Motor neuron (in vitro differentiated cells): ENCODE measurements around the gene NME3. TPM values are rescaled to one million over a fixed set of nuclear protein-coding genes. Genes with fewer than 3 reads are reported as not detected.

Experiments
- ATAC-seq, 8 experiments: fragments of 200-7000 bp; cut with Tn5 transposase; replicated peaks in 6 of 8; 2 replicates each; pipeline ENCODE4 v1.8.0; 2021; ENCODE audit warnings: mild to moderate bottlenecking in 8 of 8, moderate library complexity in 8 of 8
- H3K27ac ChIP-seq, 2 donors: fragments of 250-450 bp; sonication (Bioruptor Pico); 2 replicates each; pipeline ENCODE4 v1.9.0; 2021; ENCODE audit warnings: antibody characterized with exemption in 2 of 2, mild to moderate bottlenecking in 2 of 2, moderate library complexity in 1 of 2
- H3K4me1 ChIP-seq, 2 donors: fragments of 250-450 bp; sonication (Bioruptor Pico); replicated peaks in 1 of 2; 2 replicates each; pipeline ENCODE4 v1.6.1; 2021; ENCODE audit warnings: antibody characterized with exemption in 2 of 2, mild to moderate bottlenecking in 2 of 2, moderate library complexity in 1 of 2
- H3K4me3 ChIP-seq, 5 donors: fragments of 250-450 bp; sonication (Bioruptor Pico); 2 replicates each; pipeline ENCODE4 v1.9.0; 2021; ENCODE audit warnings: antibody characterized with exemption in 5 of 5, mild to moderate bottlenecking in 5 of 5, moderate library complexity in 4 of 5
- WGBS, 10 experiments: fragments of 450-650 bp; shearing (Covaris generic); methylation state at CpG; one replicate each; pipeline ENCODE4 v1.0.0; 2022; 5-methylcytosine and 5-hydroxymethylcytosine counted together
- in situ Hi-C, 9 experiments: fragments of 400-800 bp; cut with MboI; loops; one replicate each; pipeline ENCODE4 v1.15.0; 2021; ENCODE audit warnings: low sequenced_read_pairs in 9 of 9, low pct_unique_long_range_greater_than_20kb in 2 of 9; ENCODE audit not compliant: unreplicated experiment in 9 of 9
- total RNA-seq, 8 experiments: library from RNA; unstranded; fragments of 300-600 nt; gene quantifications; 2 replicates each; pipeline versions ENCODE4 v1.2.3 to v1.2.4, GENCODE V29; 2022

NME3 gene
- total RNA-seq, 8 experiments from 2014 or later = 41.7 to 59.9 (median 43.5) TPM

DNA sequence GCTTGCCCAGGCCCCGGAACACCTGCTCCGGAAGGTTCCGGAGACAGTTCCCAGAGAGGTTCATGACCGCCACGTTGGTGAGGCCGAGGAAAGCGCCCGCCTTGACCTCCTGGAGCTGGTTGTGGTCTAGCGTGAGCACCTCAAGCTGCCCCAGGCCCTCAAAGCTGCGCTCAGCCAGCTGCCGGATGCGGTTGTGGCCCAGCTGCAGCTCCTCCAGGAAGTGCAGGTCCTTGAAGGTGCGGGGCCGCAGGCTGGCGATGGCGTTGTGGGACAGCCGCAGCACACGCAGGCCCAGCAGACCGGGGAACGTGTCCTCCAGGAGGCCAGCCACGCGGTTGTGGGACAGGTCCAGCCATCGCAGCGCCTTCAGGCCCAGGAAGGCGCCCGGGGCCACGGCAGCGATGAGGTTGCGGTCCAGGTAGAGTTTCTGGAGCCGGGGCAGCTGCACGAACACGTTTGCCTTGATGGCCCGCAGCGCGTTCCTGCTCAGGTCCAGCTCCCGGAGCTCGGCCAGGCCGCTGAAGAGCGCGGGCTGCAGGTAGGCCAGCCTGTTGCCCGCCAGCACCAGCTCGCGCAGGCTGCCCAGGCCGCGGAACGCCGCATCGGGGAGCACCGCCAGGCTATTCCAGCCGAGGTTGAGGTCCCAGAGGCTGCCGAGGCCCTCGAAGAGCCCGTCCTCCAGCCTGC is 20.1 kb upstream of the NME3 start:
- H3K4me1 ChIP-seq = no peaks in the 10 kb centered on the region
- in situ Hi-C loops = no loop called here
- no peak for ATAC-seq
- H3K4me3 ChIP-seq = no peak overlapping the region
- WGBS, 10 experiments = 94 to 100% (median 100%) methylated on average over 2 to 7 of the region's 53 CpGs; no CpG with 5 or more reads in 3 of the 10 experiments
- H3K27ac ChIP-seq = no peak overlapping the region

DNA sequence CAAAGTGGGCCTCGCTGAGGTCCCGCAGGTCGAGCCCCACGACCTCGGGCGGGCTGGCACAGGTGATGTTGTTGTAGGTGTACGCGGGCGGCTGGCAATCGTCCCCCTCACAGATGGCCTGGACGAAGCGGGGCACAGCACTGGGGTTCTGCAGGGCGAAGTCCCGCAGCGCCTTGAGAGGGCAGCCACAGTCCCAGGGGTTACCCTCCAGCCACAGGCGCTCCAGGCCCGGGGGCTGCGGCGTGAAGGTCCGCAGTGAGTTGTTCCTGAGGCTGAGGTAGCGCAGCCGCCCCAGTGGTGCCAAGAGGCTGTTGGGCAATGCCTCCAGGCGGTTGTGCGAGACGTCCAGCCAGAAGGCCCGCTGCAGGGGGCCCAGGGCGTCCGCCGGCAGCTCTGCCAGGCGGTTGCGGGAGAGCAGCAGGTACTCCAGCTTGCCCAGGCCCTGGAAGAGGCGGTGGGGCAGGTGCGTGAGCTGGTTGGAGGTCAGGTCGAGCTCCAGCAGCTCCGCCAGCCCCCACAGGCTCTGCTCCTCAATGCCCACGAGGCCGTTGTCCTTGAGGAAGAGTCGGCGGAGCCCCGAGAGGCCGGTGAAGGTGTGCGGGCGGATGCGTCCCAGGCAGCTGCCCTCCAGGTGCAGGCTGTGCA is 19.4 kb upstream of the NME3 start:
- in situ Hi-C loops = no loop called here
- H3K4me1 ChIP-seq = no peaks in the 10 kb centered on the region
- WGBS, 10 experiments = 80 to 100% (median 93%) methylated on average over 1 to 11 of the region's 44 CpGs; no CpG with 5 or more reads in 5 of the 10 experiments
- H3K27ac ChIP-seq = no peak overlapping the region
- H3K4me3 ChIP-seq = no peak overlapping the region
- ATAC-seq = no peak

DNA sequence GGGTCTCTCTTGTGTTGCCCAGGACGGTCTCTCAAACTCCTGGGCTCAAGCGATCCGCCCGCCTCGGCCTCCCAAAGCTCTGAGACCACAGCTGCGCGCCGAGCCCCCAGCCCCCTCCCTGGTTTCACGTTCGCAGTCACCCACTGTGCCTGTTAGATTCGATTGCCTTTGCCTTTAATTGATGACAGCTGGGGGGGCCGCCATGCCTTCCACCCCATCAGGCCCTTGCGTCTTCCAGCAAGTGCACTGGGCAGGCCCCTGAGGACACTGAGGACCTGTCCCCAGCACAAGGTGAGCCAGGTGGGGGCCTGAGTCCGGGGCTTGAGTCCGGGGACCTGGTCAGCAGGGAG is 18.9 kb upstream of the NME3 start:
- 89 to 100% methylated on average over 1 to 9 of the region's 15 CpGs; no CpG with 5 or more reads in 8 of the 10 experiments for WGBS, 10 experiments
- H3K27ac ChIP-seq = no peak overlapping the region
- H3K4me1 ChIP-seq = no peaks in the 10 kb centered on the region
- no peak for ATAC-seq
- no peak overlapping the region for H3K4me3 ChIP-seq
- in situ Hi-C loops = no loop called here

DNA sequence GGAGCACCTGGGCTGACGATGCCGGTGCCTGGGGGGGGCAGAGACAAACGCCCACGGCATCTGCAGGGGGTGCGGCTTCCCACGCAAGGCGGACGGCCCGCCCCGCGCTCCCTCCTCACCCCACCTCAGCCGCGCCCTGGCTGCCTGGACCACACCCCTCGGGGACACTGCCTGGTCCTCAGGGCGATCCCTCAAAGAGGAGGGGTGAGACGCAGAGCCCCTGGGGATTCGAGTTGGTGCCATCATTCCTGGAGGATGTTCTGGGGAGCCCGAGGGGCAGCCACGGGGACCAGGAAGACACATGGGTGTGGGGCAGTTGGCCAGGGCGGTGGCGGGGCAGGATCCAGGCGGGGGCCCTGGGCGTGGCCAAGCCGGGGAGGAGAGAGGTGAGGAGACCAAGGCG is 18.3 kb upstream of the NME3 start:
- Histone ChIP-seq H3K4me1 (no peaks in the 10 kb centered on the region), H3K27ac (no peak overlapping the region), H3K4me3 (no peak overlapping the region)
- WGBS, 10 experiments = no CpG with 5 or more reads among the region's 25 CpGs
- ATAC-seq = no peak
- in situ Hi-C loops = no loop called here

DNA sequence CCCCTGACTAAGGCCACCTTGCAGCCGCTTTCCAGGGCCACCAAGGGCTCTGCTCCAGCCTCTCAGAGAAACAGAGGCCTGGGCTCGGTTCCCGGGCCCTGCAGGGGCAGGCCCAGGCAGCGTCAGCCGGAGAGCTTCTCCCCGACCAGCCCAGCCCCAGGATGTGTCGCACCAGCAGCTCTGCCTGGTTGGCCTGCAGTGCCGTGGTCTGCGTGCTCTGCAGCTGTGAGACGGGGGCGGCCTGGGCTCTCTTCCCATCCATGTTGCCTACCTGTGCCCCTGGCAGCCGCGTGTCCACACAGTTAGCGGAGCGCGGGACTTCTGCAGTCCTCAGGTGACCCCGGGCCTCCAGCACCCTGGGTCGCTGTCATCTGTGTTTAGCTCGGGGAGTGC is 17.4 kb upstream of the NME3 start:
- H3K4me1 ChIP-seq = peaks cover 7 to 8% of the 10 kb centered on the region in 2 donors
- no peak overlapping the region for H3K4me3 ChIP-seq
- H3K27ac ChIP-seq = no peak overlapping the region
- in situ Hi-C loops = no loop called here
- no peak for ATAC-seq
- WGBS, 10 experiments = 70 to 100% (median 93%) methylated on average over 1 to 6 of the region's 19 CpGs; no CpG with 5 or more reads in 6 of the 10 experiments

DNA sequence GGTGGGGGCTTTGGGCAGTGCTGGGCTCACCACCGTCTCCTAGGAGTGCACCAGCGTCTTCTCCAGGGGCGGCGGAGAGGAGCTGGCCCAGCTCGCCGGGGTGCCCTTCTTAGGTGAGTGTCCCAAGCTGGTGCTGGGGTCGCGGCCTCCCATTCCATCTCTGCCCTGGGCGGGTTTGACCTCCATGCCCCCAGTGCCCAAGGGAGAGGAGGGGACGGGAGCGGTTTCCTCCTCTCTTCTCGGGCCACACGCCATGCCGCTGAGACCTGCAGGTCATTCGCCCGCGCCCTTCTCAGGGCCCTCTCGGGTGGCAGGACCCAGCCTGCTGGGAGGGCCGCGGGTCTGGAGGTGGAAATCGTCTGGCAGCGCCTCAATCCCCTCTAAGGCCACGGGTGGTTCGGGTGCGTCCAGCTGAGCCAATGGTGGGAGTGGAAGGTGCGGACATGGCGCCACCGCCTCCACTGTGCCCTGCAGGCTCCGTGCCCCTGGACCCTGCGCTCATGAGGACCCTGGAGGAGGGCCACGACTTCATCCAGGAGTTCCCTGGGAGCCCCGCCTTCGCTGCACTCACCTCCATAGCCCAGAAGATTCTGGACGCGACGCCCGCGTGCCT is 16.9 kb upstream of the NME3 start:
- no peak for ATAC-seq
- H3K4me1 ChIP-seq = peaks cover 7 to 8% of the 10 kb centered on the region in 2 donors
- no peak overlapping the region for H3K4me3 ChIP-seq
- 100% methylated on average over 3 to 5 of the region's 38 CpGs; no CpG with 5 or more reads in 8 of the 10 experiments for WGBS, 10 experiments
- H3K27ac ChIP-seq = no peak overlapping the region
- in situ Hi-C loops = no loop called here

DNA sequence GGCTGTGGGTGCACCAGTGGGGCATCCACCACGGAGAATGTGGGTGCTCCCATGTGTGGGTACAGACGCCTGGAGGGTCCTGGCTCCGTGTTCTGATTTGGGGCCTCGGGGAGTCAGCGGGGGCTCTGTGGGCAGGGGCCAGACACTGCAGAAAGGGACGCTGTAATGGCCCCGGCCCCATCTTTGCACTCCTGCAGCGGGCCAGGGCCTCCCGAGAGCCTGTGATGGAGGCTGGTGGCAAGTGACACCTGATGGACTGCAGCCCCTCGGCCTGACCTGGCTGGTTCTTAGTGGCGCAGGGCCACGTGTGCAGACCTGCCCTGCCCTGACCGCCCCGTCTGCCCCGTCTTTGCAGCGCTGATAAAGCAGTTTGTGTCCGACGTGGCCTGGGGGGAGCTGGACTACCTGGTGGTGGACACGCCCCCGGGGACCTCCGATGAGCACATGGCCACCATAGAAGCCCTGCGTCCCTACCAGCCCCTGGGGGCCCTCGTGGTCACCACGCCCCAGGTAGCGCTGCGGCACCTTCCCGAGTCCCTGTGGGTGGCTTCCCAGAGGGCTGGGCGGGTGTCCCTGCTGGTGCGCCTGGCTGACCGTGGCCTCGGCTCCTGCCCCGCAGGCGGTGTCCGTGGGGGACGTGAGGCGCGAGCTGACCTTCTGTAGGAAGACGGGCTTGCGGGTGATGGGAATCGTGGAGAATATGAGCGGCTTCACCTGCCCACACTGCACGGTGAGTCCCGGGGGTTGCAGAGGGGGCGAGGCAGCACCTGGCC is 16.2 kb upstream of the NME3 start:
- Histone ChIP-seq H3K27ac (no peak overlapping the region), H3K4me3 (no peak overlapping the region), H3K4me1 (peaks cover 7 to 8% of the 10 kb centered on the region in 2 donors)
- in situ Hi-C loops = no loop called here
- ATAC-seq = no peak
- WGBS, 10 experiments = 88 to 98% (median 90%) methylated on average over 2 to 7 of the region's 44 CpGs; no CpG with 5 or more reads in 6 of the 10 experiments

DNA sequence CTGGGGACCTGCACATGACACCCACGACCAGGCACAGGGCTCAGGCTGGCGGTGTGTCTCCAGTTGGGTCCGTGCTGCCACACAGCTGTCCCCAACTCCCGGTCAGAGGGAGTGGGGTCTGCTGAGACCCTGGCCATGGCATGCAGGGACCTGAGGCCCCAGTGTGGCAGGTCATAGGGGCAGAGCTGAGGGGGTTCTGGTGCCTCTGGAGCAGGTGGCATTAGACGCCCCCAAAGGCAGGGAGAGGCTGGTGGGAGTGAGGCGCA is 15.6 kb upstream of the NME3 start:
- peaks cover 7 to 8% of the 10 kb centered on the region in 2 donors for H3K4me1 ChIP-seq
- WGBS, 10 experiments = no CpG with 5 or more reads among the region's 6 CpGs
- no peak for ATAC-seq
- no peak overlapping the region for H3K27ac ChIP-seq
- in situ Hi-C loops = no loop called here
- no peak overlapping the region for H3K4me3 ChIP-seq

DNA sequence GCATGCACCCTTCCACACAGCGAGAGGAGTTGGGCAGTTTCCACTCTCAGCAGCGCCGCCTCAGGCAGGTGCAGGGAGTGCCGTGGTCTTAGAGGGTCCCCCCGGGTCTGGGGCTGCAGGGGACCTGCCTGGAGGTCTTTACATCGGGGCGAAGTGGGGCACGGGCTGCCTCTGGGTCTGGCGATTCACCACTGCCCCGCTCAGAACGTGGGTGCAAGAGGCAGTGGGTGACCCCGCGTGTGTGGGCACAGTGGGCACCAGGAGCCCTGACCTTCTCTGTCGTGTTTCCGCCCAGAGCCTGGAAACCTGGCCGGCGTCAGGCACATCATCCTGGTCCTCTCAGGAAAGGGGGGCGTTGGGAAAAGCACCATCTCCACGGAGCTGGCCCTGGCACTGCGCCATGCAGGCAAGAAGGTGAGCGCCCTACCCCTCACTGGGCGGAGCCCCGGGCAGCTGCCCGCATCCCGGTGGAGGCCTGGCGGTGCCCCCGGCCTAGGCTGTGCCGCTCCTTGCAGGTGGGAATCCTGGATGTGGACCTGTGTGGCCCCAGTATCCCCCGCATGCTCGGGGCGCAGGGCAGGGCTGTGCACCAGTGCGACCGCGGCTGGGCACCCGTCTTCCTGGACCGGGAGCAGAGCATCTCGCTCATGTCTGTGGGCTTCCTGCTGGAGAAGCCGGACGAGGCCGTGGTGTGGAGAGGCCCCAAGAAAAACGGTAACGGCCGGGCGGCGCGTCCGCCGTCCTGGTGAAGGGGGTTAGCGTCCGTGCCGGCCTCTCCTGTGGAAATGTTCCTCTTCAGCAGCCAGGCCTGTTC is 15.1 kb upstream of the NME3 start:
- in situ Hi-C loops = no loop called here
- WGBS, 10 experiments = 93 to 100% (median 100%) methylated on average over 1 to 11 of the region's 51 CpGs; no CpG with 5 or more reads in 5 of the 10 experiments
- no peak overlapping the region for H3K4me3 ChIP-seq
- H3K27ac ChIP-seq = no peak overlapping the region
- no peak for ATAC-seq
- H3K4me1 ChIP-seq = peaks cover 7 to 8% of the 10 kb centered on the region in 2 donors

DNA sequence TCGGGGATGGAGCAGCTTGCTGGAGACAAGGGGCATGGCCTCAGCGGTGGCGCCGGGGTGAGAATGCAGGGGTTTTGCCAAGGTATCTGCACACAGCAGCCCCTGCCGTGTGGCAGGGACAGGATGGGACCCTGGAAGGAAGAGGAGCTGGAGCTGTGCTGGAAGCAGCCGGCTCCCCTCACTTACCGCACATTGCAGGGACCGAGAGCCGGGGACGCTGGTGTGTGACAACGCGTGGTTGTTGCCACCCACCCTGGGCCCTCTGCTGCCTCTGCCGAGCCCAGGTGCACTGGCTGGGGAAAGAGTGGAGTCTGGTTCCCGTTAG is 14.5 kb upstream of the NME3 start:
- no peak overlapping the region for H3K27ac ChIP-seq
- H3K4me1 ChIP-seq = peaks cover 14% of the 10 kb centered on the region in 2 donors
- WGBS, 10 experiments = 80 to 100% (median 93%) methylated on average over 1 to 9 of the region's 14 CpGs; no CpG with 5 or more reads in 5 of the 10 experiments
- ATAC-seq = no peak
- in situ Hi-C loops = no loop called here
- no peak overlapping the region for H3K4me3 ChIP-seq

DNA sequence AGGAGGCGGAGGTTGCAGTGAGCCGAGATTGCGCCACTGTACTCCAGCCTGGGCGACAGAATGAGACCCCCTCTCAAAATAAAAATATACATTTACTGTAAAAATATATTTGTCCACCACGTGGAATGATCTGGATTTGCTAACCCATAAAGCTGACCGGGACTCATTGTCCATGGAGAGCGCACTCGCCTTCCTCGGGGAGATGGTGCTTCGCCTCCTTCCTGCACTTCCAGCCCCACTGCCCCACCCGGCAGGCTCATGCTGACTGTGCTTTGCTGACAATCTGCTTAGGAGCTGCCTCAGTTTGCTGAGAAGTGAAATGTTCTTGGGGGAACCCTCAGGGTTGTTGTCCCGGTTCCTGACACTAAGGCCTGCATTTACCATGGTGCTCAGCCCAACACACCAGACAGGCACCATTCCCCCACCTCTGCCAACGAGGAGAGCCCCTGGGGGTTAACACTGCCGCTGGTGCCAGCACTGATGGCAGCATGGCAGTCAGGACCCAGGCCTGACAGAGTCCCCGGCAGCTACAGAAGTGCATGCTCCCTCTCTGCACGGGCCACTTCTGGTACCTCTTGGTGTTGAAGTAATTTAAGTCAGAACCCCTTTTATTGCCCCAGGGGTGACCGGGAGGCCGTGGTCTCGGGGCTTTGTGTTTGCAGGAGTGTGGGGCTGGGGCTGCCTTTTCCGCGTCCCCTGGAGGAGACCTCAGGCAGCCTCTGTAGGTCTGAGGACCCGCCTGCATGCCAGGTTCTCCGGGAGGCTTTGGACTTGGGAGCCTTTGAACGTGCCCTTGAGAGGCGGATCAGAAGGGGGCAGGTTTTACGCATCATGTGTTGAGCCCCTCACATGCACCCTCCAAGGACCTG is 13.9 kb upstream of the NME3 start:
- Histone ChIP-seq H3K4me1 (peaks cover 15% of the 10 kb centered on the region in 2 donors), H3K4me3 (no peak overlapping the region), H3K27ac (no peak overlapping the region)
- WGBS, 10 experiments = 50 to 97% (median 81%) methylated on average over 2 to 16 of the region's 26 CpGs; no CpG with 5 or more reads in 3 of the 10 experiments
- no peak for ATAC-seq
- in situ Hi-C loops = no loop called here
